GM21717 (cell line): ENCODE measurements around the gene APOLD1.
"Not testable (repeated sequence)": the region's sequence is repeated elsewhere in the genome, so short reads cannot be mapped to it uniquely, and the experiment has no call there.

ENCODE experiments used
- ATAC-seq: cut with Tn5 transposase; IDR thresholded peaks from one replicate; pipeline ENCODE4 v1.9.1; 2021; ENCODE audit warnings: mild to moderate bottlenecking, moderate library complexity; ENCODE audit not compliant: unreplicated experiment

APOLD1 gene

DNA sequence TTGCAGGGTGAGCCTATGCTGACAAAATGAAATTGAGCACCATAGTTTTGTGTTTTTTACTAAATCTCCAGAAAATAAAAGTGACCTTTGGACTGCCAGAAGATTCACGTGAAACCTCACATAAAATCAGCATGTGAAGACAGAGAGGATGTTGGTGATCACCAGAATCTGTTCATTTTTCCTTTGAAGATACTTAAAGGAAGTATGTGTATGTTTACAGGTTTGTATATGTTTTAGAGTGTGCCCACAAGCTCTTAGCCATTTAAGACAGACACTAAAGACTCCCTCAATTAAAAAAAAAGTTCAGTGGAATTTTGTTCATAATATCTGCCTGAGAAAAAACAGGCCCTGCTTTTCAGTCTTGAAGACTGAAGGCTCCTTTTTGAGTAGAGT is 53.5 kb downstream of the APOLD1 start:
- ATAC-seq: no peak

- not testable (repeated sequence) for ATAC-seq
Observed at GRCh38 chr12:12839439-12839838, 54.0 kb downstream of the APOLD1 start.

- ATAC-seq: no peak
Observed at GRCh38 chr12:12839873-12840579, 54.6 kb downstream of the APOLD1 start.

GRCh38 chr12:12840580-12840899 is 55.1 kb downstream of the APOLD1 start:
- ATAC-seq: no peak
